Spleen (tissue), 11 donors: ENCODE results near the gene ZNF609. TPM values are rescaled to one million over a fixed set of nuclear protein-coding genes. Genes with fewer than 3 reads are reported as not detected.

ENCODE experiments used
- DNase-seq: peaks from one replicate; pipeline ENCODE4 v3.0.0-alpha.2; 2020
- H3K27ac ChIP-seq, 8 donors: fragments of 200-600 bp; sonication (generic) in 7 of 8; 1 replicate in 4 of 8; 2 replicates in 4 of 8; pipeline versions ENCODE4 v1.5.0 to v1.8.0; 2016 to 2021; ENCODE audit warnings: inconsistent platforms in 4 of 8, mild to moderate bottlenecking in 4 of 8, moderate library complexity in 1 of 8
- H3K27me3 ChIP-seq, 7 donors: fragments of 200-600 bp; sonication (generic) in 6 of 7; replicated peaks in 1 of 7; 1 replicate in 4 of 7; 2 replicates in 3 of 7; pipeline versions ENCODE4 v1.5.0 to v1.8.0; 2016 to 2021; ENCODE audit warnings: inconsistent platforms in 3 of 7, mild to moderate bottlenecking in 1 of 7
- H3K36me3 ChIP-seq, 6 donors: fragments of 200-600 bp; sonication (generic) in 5 of 6; 1 replicate in 4 of 6; 2 replicates in 2 of 6; pipeline versions ENCODE4 v1.5.0 to v1.8.0; 2016 to 2021; ENCODE audit warnings: inconsistent platforms in 2 of 6
- H3K4me1 ChIP-seq, 6 donors: fragments of 200-600 bp; sonication (generic) in 5 of 6; 1 replicate in 3 of 6; 2 replicates in 3 of 6; pipeline versions ENCODE4 v1.5.0 to v1.8.0; 2016 to 2021; ENCODE audit warnings: inconsistent platforms in 3 of 6
- H3K4me3 ChIP-seq, 8 donors: fragments of 200-600 bp; sonication (generic) in 7 of 8; 1 replicate in 4 of 8; 2 replicates in 4 of 8; pipeline versions ENCODE4 v1.5.0 to v1.8.0; 2016 to 2021; ENCODE audit warnings: inconsistent platforms in 4 of 8, mild to moderate bottlenecking in 4 of 8, moderate library complexity in 2 of 8
- H3K9me3 ChIP-seq, 8 donors: fragments of 200-600 bp; sonication (generic) in 7 of 8; 1 replicate in 4 of 8; 2 replicates in 4 of 8; pipeline versions ENCODE4 v1.5.0 to v1.8.0; 2016 to 2021; ENCODE audit warnings: inconsistent platforms in 4 of 8
- POLR2A ChIP-seq, 3 donors: fragments of 450-650 bp; IDR thresholded peaks; one replicate each; pipeline ENCODE4 v1.5.1; 2017; ENCODE audit warnings: antibody characterized with exemption in 3 of 3, mild to moderate bottlenecking in 1 of 3
- POLR2AphosphoS5 ChIP-seq, 3 donors: sonication (generic); formaldehyde crosslinking; IDR thresholded peaks; one replicate each; pipeline ENCODE4 v1.5.1; 2017; ENCODE audit warnings: antibody characterized with exemption in 3 of 3
- WGBS, 5 donors: extraction: QIAGEN DNeasy Blood & Tissue Kit in 3 of 5; methylation state at CpG; one replicate each; pipeline versions ENCODE4 v1.1.5 to v1.1.7; 2013 to 2018; 5-methylcytosine and 5-hydroxymethylcytosine counted together
- intact Hi-C: fragments of 100-400 bp; cut with DNase I; formaldehyde crosslinking; loops from one replicate; pipeline ENCODE4 v1.15.0; 2023; ENCODE audit warnings: low total_unique reads
- polyA plus RNA-seq, 3 donors: library from polyadenylated mRNA; stranded (reverse); fragments of 200-250 nt; gene quantifications; one replicate each; pipeline ENCODE4 v1.2.1, GENCODE V29; 2013
- total RNA-seq, 7 donors: library from RNA; depleted of rRNA in 3 of 7; stranded (reverse); fragments of >200 nt in 3 of 7; fragmentation: NEBNext Ultra II Directional in 4 of 7; extraction: Animal tissue kit (Norgen Biotek cat#: 25700) in 4 of 7; gene quantifications; one replicate each; pipeline versions ENCODE4 v1.1.0 to v1.2.1, GENCODE V29; 2016 to 2021
- TF ChIP-seq, protein P1 (sequence below), 11 experiments: fragments of 200-600 bp in 7 of 11; fragments of 450-650 bp in 4 of 11; sonication (generic) in 4 of 11; IDR thresholded peaks in 8 of 11; conservative IDR thresholded peaks in 3 of 11; 1 replicate in 7 of 11; 2 replicates in 4 of 11; pipeline versions ENCODE4 v1.4.0 to v1.8.0; 2016 to 2021; ENCODE audit warnings: antibody characterized with exemption in 11 of 11, inconsistent platforms in 4 of 11, mild to moderate bottlenecking in 1 of 11
- donor health status: healthy with polysubstance abuse.
- donor health status: DM: no; HTN: no; CAD: no; lungs with moderate emphysema.
- donor health status: DM: no; HTN: no; CAD: no.
- donor health status: Bipolar disorder and iron deficiency.
- donor health status: healthy.
- donor health status: DM: no; HTN: no; CAD: no.
- donor health status: DM: yes; HTN: yes; CAD: no.

ZNF609 gene
- total and polyA plus RNA-seq, 10 donors = 2.4 to 55.7 (median 38.8) TPM

GRCh38 chr15:64437982-64438381 lies 22.4 kb upstream of the ZNF609 start:
- TF ChIP-seq POLR2AphosphoS5 (IDR thresholded peaks at IDR 0.05) = no peak
- no peak for TF ChIP-seq POLR2A (IDR thresholded peaks at IDR 0.05)
- TF ChIP-seq, protein P1, sequence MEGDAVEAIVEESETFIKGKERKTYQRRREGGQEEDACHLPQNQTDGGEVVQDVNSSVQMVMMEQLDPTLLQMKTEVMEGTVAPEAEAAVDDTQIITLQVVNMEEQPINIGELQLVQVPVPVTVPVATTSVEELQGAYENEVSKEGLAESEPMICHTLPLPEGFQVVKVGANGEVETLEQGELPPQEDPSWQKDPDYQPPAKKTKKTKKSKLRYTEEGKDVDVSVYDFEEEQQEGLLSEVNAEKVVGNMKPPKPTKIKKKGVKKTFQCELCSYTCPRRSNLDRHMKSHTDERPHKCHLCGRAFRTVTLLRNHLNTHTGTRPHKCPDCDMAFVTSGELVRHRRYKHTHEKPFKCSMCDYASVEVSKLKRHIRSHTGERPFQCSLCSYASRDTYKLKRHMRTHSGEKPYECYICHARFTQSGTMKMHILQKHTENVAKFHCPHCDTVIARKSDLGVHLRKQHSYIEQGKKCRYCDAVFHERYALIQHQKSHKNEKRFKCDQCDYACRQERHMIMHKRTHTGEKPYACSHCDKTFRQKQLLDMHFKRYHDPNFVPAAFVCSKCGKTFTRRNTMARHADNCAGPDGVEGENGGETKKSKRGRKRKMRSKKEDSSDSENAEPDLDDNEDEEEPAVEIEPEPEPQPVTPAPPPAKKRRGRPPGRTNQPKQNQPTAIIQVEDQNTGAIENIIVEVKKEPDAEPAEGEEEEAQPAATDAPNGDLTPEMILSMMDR (IDR thresholded peaks at IDR 0.05 in 8 of 11, conservative IDR thresholded peaks at IDR 0.05 in 3 of 11) = no peak
- Histone ChIP-seq H3K27ac (no peak overlapping the region), H3K4me1 (peaks cover 0 to 7% (median 0%) of the 10 kb centered on the region in 6 donors), H3K4me3 (no peak overlapping the region), H3K27me3 (no peaks in the 10 kb centered on the region), H3K36me3 (peaks cover 0 to 55% (median 0%) of the 10 kb centered on the region in 6 donors), H3K9me3 (no peaks in the 10 kb centered on the region)
- intact Hi-C loops = no loop called here
- DNase-seq = no peak
- 91 to 100% (median 96%) methylated on average over 1 of the region's 1 CpG for WGBS, 5 donors

DNA sequence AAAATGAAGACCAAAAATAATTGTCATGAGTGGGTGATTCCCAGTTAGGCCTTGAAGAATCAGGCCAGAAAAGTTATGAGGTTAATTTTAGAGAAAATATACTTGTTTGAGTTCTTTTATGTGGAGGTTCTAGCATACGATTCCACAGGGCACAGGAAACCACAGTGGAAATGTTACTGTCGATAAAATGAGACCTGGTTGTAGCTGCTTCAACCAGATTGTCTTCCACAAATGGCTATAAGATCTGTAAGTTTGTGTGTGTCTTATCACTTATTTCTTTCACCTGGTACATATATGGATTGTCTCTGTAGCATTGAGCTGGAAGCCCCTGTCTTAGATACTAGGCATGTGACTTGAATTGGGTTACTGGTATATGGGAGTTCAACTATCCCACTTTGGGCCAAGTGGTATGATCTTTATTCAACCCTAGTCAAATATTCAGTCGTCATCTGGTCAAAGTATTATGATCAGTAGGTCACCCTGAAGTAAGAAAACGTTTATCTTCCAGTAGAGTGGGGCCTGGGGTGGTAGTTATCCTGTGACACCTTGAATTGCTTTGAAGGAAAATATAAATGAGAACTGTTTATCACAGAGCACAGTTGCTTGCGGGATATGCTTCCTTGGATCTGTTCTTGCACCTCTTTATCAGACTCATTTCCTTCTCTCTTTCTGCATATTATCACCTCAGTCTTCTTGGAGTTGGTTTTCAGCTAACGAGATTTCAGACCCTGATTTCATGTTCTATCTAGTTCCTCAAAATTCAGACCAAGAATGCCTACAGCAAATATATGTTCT lies 21.5 kb upstream of the ZNF609 start:
- DNase-seq = no peak
- WGBS, 5 donors = 36 to 59% (median 44%) methylated on average over 6 of the region's 6 CpGs
- TF ChIP-seq POLR2A (IDR thresholded peaks at IDR 0.05) (no peak), POLR2AphosphoS5 (IDR thresholded peaks at IDR 0.05) (no peak)
- TF ChIP-seq, protein P1 (IDR thresholded peaks at IDR 0.05 in 8 of 11, conservative IDR thresholded peaks at IDR 0.05 in 3 of 11) = no peak
- H3K9me3 ChIP-seq = no peaks in the 10 kb centered on the region
- H3K27me3 ChIP-seq = no peaks in the 10 kb centered on the region
- H3K4me3 ChIP-seq = no peak overlapping the region
- H3K4me1 ChIP-seq = peaks cover 0 to 14% (median 2%) of the 10 kb centered on the region in 6 donors
- H3K36me3 ChIP-seq = peaks cover 0 to 47% (median 0%) of the 10 kb centered on the region in 6 donors
- H3K27ac ChIP-seq = no peak overlapping the region
- intact Hi-C loops = no loop called here

DNA sequence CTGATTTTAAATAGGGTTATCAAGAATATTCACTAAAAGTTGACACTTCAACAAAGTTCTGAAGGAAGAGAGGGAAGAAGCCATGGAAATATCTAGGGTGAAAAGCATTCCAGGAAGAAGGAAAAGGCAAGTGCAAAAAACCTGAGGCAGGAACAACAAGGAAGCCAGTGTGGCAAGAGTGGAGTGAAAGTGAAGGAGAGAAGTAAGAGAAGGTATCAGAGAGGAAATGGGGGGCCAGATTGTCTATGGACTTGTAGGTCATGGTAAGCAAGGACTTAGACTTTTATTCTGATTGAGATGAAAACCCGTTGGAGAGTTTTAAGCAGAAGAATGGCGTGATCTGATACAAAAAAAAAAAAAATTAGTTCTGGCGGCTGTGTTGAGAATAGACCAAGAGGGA lies 18.5 kb upstream of the ZNF609 start:
- WGBS, 5 donors = 80 to 92% (median 84%) methylated on average over 3 of the region's 3 CpGs
- H3K4me3 ChIP-seq = no peak overlapping the region
- intact Hi-C loops = no loop called here
- H3K27me3 ChIP-seq = no peaks in the 10 kb centered on the region
- TF ChIP-seq POLR2A (IDR thresholded peaks at IDR 0.05) (no peak), POLR2AphosphoS5 (IDR thresholded peaks at IDR 0.05) (no peak)
- TF ChIP-seq, protein P1 (IDR thresholded peaks at IDR 0.05 in 8 of 11, conservative IDR thresholded peaks at IDR 0.05 in 3 of 11) = no peak
- H3K27ac ChIP-seq = no peak overlapping the region
- no peak for DNase-seq
- peaks cover 0 to 56% (median 14%) of the 10 kb centered on the region in 6 donors for H3K36me3 ChIP-seq
- H3K9me3 ChIP-seq = no peaks in the 10 kb centered on the region
- peaks cover 0 to 28% (median 11%) of the 10 kb centered on the region in 6 donors for H3K4me1 ChIP-seq

- H3K27me3 ChIP-seq = no peaks in the 10 kb centered on the region
- TF ChIP-seq POLR2AphosphoS5 (IDR thresholded peaks at IDR 0.05) (no peak), POLR2A (IDR thresholded peaks at IDR 0.05) (no peak)
- TF ChIP-seq, protein P1 (IDR thresholded peaks at IDR 0.05 in 8 of 11, conservative IDR thresholded peaks at IDR 0.05 in 3 of 11) = no peak
- H3K4me3 ChIP-seq = no peak overlapping the region
- no peak for DNase-seq
- no peaks in the 10 kb centered on the region for H3K9me3 ChIP-seq
- peaks cover 0 to 36% (median 17%) of the 10 kb centered on the region in 6 donors for H3K4me1 ChIP-seq
- WGBS, 5 donors = 86 to 91% (median 87%) methylated on average over 2 of the region's 2 CpGs
- no peak overlapping the region for H3K27ac ChIP-seq
- H3K36me3 ChIP-seq = peaks cover 0 to 58% (median 19%) of the 10 kb centered on the region in 6 donors
- intact Hi-C loops = no loop called here
Measured at GRCh38 chr15:64443016-64443415, 17.4 kb upstream of the ZNF609 start.
